Caki2 (cell line): ENCODE measurements around the gene UNG. TPM values are rescaled to one million over a fixed set of nuclear protein-coding genes. Genes with fewer than 3 reads are reported as not detected.
A peak's percentile ranks its signal among the peaks of the same experiment; 100 is the strongest.

Source experiments
- DNase-seq: peaks from one replicate; pipeline ENCODE4 v3.0.0-alpha.2; 2015; ENCODE audit warnings: low read depth
- in situ Hi-C: cut with HindIII; loops from 2 replicates; pipeline ENCODE4 v1.10.0; 2016; ENCODE audit warnings: low sequenced_read_pairs, low pct_unique_long_range_greater_than_20kb, mixed read lengths
- total RNA-seq: library from RNA; depleted of rRNA; stranded (reverse); fragments of >200 nt; shearing (Covaris generic); gene quantifications from 2 replicates; pipeline ENCODE4 v1.2.3, GENCODE V29; 2014; ENCODE audit warnings: low replicate concordance

UNG gene
- total RNA-seq, 1 experiment from 2014 or later: 61.1 TPM

DNA sequence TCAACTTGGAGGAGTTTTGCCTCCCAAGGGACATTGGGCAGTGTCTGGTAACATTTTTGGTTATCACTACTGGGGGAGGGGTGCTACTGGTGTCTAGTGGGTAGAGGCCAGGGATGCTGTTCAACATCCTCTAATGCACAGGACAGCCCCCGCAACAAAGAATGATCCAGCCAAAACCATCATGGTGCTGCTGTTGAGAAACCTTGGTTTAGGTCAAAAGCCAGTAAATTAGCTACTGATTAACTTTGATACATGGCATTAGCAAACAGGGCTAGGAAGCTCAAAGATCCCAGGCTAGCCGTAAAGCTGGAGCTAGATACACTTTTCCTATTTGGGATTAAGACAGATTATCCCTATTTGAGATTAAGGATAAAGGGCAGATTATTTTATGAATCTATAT, 13.0 kb upstream of the UNG start:
- in situ Hi-C loops: no loop called here
- DNase-seq: no peak

GRCh38 chr12:109085590-109085989, 11.8 kb upstream of the UNG start:
- in situ Hi-C loops: no loop called here
- DNase-seq: no peak

DNA sequence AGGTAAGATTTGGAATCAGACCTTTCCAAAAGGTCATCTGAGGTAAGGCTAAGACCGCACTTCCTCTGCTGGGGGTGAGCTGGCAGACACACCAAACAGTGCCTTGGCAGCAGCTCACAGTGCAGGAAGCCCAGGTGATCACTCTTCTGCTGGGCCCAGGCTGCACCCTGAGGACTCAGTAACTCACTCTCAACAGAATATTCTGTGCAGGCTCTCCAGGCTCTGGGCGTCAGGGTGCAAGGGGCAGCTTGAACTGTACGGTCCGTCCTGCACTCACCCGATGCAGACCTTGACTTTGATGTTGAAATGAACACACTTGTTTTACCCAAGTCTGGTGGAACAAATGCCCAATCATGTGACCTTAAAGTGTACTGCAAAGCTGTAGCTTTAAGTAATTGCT, 10.1 kb upstream of the UNG start:
- in situ Hi-C loops: no loop called here
- DNase-seq: no peak

DNA sequence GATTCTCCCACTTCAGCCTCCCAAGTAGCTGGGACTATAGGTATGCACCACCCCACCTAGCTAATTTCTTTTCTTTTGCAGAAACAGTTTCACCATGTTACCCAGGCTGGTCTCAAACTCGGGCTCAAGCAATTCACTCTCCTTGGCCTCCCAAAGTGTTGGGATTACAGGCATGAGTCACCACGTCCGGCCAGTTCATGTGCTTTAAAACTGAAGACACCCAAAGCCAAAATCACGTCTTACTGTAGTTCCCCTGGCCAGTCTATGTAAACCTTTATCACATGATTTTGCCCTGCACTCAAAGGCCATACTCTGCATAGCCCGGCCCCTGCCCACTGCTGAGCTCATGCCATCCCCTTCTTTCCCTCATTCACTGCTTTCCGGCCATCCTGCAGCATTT, 8.6 kb upstream of the UNG start:
- in situ Hi-C loops: no loop called here
- DNase-seq: no peak

DNA sequence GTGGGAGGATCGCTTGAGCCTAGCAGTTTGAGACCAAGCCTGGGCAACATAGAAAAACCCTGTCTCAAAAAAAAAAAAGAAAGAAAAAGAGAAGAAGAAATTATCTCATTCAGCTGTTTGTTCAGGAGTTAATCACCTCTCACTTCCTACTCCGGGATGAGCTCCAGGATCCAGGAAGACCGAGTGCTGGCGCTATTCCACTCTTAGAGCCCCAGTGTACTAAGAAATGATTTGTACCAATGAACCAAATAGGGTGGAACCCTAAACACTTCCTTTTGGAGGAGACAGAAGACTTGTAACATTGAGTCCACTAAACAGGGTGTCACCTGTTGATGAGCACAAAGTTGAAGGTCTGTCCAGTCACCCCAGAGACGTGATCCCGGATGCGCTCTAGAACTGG, 7.7 kb upstream of the UNG start:
- in situ Hi-C loops: no loop called here
- DNase-seq: no peak

- in situ Hi-C loops: no loop called here
- no peak for DNase-seq
Measured at GRCh38 chr12:109092497-109093021, 4.8 kb upstream of the UNG start.

DNA sequence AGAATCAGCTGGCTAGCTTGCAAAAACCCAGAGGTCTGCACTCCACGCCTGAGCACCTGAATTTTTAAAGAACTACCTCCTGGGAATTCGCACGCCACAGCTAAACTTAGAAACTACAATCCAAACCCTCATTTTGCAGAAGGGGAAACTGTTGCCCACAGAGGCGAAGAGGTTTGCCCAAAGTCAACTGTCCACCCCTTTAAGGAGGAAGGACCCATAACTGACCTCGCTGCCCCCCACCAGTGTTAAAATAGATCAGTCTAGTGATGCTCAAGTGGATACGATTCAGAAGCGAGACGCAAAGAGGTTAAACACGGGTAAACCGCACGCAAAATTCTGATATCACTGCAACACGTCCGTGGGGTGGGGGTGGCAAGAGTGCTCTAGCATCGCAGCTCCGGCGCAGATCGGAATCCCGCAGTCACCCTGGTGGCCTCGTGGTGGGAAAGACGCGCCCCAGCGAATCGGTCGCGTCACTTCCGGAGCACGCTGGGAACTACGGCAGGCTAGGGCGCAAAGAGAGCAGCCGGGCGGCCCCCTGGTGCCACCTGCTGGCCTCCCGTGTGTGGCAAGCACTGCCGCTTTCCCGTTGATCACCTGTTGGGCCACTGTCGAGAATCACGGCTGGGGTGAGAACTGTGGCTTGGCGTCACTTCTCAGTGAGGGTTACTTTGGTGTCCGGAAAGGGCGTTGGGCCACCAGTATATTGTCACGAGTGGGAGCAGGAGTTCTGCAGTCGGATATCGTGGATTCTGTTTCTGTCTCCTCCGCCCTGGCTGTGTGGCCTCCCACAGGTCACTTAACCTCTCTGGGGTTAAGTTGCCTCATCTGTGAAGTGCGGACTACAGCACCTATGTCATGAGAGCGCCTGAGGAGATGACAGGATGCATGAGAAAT, 4.1 kb upstream of the UNG start, which contains the start of gene ALKBH2:
Gene ALKBH2, minus strand, starts transcription at position 451 of the 897 bp plus-strand sequence. CDS start 686 bp downstream, outside the sequence.
- peak; percentile 82 for DNase-seq
- in situ Hi-C loops: no loop called here

GRCh38 chr12:109097140-109097434, 310 bp upstream of the UNG start:
- no peak for DNase-seq
- in situ Hi-C loops: no loop called here

DNA sequence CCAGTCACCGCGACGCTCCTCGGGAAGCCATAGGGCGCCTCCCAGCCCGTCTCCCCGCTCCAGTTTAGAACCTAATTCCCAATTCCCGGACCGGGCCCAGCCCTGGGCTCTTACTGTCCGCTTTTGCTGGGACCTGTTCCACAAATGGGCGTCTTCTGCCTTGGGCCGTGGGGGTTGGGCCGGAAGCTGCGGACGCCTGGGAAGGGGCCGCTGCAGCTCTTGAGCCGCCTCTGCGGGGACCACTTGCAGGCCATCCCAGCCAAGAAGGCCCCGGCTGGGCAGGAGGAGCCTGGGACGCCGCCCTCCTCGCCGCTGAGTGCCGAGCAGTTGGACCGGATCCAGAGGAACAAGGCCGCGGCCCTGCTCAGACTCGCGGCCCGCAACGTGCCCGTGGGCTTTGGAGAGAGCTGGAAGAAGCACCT, 797 bp downstream of the UNG start:
- in situ Hi-C loops: no loop called here
- DNase-seq: no peak

GRCh38 chr12:109098651-109099050, 1.3 kb downstream of the UNG start:
- in situ Hi-C loops: no loop called here
- DNase-seq: no peak

GRCh38 chr12:109099431-109100020, 2.1 kb downstream of the UNG start:
- in situ Hi-C loops: no loop called here
- DNase-seq: no peak

DNA sequence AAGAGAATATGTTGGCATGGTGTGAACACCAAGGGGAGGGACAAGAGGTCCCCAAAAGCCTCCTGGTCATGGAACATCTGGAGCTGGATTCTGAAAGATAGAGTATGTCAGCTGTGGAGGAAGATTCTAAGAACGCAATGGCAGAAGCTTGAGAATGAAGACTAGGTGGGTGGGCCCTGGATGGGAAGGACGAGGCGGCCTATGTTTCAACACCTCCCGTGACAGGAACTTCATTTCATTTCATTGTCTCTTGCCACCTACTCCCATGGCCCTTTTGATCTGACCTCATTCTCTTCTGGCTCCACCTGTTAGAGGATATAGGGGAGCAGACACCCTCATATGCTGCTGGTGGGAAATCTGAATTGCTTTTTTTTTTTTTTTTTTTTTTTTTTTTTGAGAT, 3.3 kb downstream of the UNG start:
- in situ Hi-C loops: no loop called here
- no peak for DNase-seq

DNA sequence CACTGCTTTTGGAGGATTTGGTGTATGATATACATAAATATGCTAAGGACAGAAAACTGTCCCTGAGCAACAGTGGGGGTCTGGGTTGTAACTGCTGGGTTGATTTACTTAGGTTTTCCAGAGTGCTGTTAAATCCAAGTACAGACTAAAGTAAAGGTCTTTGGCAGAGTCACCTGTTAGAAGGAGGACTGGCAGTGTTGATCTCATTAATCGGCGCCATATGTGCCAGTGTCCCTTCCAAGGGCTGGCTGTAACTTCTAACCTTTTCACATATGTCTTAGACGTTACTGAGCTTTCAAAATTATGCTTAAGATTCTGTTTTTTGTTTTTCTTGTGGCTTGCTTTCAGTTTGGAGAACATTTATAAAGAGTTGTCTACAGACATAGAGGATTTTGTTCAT, 5.1 kb downstream of the UNG start:
- in situ Hi-C loops: no loop called here
- no peak for DNase-seq

GRCh38 chr12:109105176-109105575, 7.8 kb downstream of the UNG start:
- in situ Hi-C loops: no loop called here
- DNase-seq: no peak

DNA sequence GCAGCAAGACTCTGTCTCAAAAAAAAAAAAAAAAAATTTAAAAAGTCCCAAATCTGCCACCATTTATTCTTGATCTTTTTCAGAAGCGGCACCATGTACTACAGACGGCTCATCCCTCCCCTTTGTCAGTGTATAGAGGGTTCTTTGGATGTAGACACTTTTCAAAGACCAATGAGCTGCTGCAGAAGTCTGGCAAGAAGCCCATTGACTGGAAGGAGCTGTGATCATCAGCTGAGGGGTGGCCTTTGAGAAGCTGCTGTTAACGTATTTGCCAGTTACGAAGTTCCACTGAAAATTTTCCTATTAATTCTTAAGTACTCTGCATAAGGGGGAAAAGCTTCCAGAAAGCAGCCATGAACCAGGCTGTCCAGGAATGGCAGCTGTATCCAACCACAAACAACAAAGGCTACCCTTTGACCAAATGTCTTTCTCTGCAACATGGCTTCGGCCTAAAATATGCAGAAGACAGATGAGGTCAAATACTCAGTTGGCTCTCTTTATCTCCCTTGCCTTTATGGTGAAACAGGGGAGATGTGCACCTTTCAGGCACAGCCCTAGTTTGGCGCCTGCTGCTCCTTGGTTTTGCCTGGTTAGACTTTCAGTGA, 12.5 kb downstream of the UNG start:
- no peak for DNase-seq
- in situ Hi-C loops: no loop called here

DNA sequence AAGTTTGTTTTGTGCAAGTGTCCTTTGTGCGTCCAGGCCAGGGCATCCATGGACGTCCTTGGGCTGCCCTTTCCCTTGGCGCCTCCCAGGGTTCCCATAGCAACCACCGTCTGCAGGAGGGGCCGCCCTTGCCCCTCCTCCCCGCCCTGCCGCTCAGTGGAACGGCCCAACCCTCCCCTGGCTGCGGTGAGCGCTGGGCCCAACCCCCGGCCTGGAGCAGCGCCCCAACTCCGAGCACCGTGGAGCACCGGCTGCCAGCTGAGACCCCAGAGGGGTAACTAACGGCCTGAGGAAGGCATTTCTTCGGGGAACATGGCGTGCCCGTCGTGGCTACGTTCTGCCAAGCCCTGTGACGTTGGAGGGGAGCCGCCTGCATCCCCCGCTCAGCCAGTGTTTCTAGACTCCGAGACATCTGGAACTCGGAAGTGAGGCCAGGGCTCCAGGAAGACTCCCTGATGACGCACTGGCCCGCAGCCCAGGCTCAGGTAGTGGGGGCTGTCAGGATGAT, 13.6 kb downstream of the UNG start:
- in situ Hi-C loops: no loop called here
- DNase-seq: peak; percentile 80

- in situ Hi-C loops: no loop called here
Measured at GRCh38 chr12:109112720-109113465, 15.5 kb downstream of the UNG start.

GRCh38 chr12:109113661-109114321, 16.4 kb downstream of the UNG start:
- DNase-seq: no peak
- in situ Hi-C loops: no loop called here

More at GRCh38 chr12:109112720-109113465, 15.5 kb downstream of the UNG start:
- DNase-seq: no peak
